Measurements from ENCODE around the gene ZFPM1. TPM values are rescaled to one million over a fixed set of nuclear protein-coding genes. Genes with fewer than 3 reads are reported as not detected.

The ZFPM1 gene
- total RNA-seq, 1 donor from 2014 or later: 5.7 TPM

- TF ChIP-seq, protein P1, sequence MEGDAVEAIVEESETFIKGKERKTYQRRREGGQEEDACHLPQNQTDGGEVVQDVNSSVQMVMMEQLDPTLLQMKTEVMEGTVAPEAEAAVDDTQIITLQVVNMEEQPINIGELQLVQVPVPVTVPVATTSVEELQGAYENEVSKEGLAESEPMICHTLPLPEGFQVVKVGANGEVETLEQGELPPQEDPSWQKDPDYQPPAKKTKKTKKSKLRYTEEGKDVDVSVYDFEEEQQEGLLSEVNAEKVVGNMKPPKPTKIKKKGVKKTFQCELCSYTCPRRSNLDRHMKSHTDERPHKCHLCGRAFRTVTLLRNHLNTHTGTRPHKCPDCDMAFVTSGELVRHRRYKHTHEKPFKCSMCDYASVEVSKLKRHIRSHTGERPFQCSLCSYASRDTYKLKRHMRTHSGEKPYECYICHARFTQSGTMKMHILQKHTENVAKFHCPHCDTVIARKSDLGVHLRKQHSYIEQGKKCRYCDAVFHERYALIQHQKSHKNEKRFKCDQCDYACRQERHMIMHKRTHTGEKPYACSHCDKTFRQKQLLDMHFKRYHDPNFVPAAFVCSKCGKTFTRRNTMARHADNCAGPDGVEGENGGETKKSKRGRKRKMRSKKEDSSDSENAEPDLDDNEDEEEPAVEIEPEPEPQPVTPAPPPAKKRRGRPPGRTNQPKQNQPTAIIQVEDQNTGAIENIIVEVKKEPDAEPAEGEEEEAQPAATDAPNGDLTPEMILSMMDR (IDR thresholded peaks at IDR 0.05): no peak
- no peak overlapping the region for H3K27ac Mint-ChIP-seq (ENCODE audit: unreplicated experiment)
Observed at GRCh38 chr16:88578446-88579313, 125.6 kb downstream of the ZFPM1 start.

GRCh38 chr16:88580371-88580770, 127.3 kb downstream of the ZFPM1 start:
- no peak for DNase-seq (ENCODE audit: extremely low spot score, unreplicated experiment)
- no peaks in the 10 kb centered on the region for H3K27me3 Mint-ChIP-seq (ENCODE audit: unreplicated experiment)
- H3K4me3 Mint-ChIP-seq (ENCODE audit: unreplicated experiment): no peak overlapping the region
- no peaks in the 10 kb centered on the region for H3K4me1 Mint-ChIP-seq (ENCODE audit: unreplicated experiment)
- no peaks in the 10 kb centered on the region for H3K9me3 Mint-ChIP-seq (ENCODE audit: unreplicated experiment)
- no peak overlapping the region for H3K27ac Mint-ChIP-seq (ENCODE audit: unreplicated experiment)
- peaks cover 15% of the 10 kb centered on the region for H3K36me3 Mint-ChIP-seq (ENCODE audit: unreplicated experiment)
- TF ChIP-seq, protein P1 (IDR thresholded peaks at IDR 0.05): no peak

More at GRCh38 chr16:88578446-88579313, 125.6 kb downstream of the ZFPM1 start:
- Mint-ChIP-seq H3K36me3 (ENCODE audit: unreplicated experiment) (peaks cover 17% of the 10 kb centered on the region), H3K27me3 (ENCODE audit: unreplicated experiment) (no peaks in the 10 kb centered on the region), H3K4me1 (ENCODE audit: unreplicated experiment) (no peaks in the 10 kb centered on the region), H3K9me3 (ENCODE audit: unreplicated experiment) (no peaks in the 10 kb centered on the region), H3K4me3 (ENCODE audit: unreplicated experiment) (no peak overlapping the region)
- no peak for DNase-seq (ENCODE audit: extremely low spot score, unreplicated experiment)

GRCh38 chr16:88581033-88581432, 128.0 kb downstream of the ZFPM1 start:
- no peaks in the 10 kb centered on the region for H3K27me3 Mint-ChIP-seq (ENCODE audit: unreplicated experiment)
- no peaks in the 10 kb centered on the region for H3K4me1 Mint-ChIP-seq (ENCODE audit: unreplicated experiment)
- no peaks in the 10 kb centered on the region for H3K9me3 Mint-ChIP-seq (ENCODE audit: unreplicated experiment)
- DNase-seq (ENCODE audit: extremely low spot score, unreplicated experiment): no peak
- H3K27ac Mint-ChIP-seq (ENCODE audit: unreplicated experiment): no peak overlapping the region
- peaks cover 15% of the 10 kb centered on the region for H3K36me3 Mint-ChIP-seq (ENCODE audit: unreplicated experiment)
- no peak overlapping the region for H3K4me3 Mint-ChIP-seq (ENCODE audit: unreplicated experiment)
- TF ChIP-seq, protein P1 (IDR thresholded peaks at IDR 0.05): no peak

DNA sequence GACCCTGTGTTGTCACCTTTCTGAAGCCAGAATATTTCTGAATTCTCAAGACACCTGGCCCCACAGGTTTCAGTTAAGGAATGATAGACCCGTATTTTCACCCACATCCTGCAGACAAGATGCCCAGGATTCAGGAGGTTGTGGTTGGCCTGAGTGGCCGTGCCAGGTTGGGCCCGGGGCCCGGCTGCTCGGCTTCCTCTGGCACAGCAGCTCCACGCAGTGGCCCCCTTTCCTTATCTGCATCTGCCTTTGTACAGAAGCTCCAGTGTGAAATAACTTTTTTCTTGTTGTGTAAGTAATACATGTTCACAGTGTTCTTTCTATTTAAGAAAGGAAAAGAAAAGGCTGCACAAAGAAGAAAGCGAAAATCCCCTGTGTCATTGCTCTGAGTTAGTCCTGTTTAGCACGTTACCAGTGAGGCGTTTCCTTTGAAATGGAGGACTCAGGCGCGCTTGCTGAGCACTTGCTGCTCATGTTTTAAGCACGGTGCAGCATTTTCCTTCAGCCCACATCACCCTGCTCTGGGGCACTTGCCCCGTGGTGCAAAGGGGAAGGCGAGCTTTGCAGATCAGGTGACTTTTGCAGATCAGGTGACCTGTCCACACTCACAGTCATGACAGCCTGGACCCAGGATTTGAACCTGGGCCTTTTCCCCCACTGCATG, 130.0 kb downstream of the ZFPM1 start:
- Mint-ChIP-seq H3K9me3 (ENCODE audit: unreplicated experiment) (no peaks in the 10 kb centered on the region), H3K4me3 (ENCODE audit: unreplicated experiment) (no peak overlapping the region), H3K4me1 (ENCODE audit: unreplicated experiment) (no peaks in the 10 kb centered on the region), H3K27me3 (ENCODE audit: unreplicated experiment) (no peaks in the 10 kb centered on the region), H3K36me3 (ENCODE audit: unreplicated experiment) (peaks cover 21% of the 10 kb centered on the region), H3K27ac (ENCODE audit: unreplicated experiment) (no peak overlapping the region)
- TF ChIP-seq, protein P1 (IDR thresholded peaks at IDR 0.05): no peak
- DNase-seq (ENCODE audit: extremely low spot score, unreplicated experiment): no peak

DNA sequence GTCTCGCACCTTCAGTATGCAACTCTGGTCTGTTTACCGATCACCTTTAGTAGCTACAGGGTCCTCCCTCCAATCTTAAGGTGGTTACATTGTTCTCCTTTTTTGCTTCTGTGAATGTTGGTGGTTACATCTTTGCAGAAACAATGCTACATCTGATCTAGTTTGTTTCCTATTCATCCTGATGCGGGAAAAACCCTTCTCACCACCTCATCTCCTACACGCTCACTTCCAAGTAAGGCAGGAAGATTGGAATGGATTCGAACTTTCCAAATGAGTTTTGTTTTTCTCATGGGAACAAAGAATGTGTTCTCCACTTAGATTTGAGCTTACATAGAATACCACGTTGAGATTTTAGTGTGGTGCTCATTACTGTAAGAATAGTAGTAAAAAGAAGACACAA, 131.6 kb downstream of the ZFPM1 start:
- H3K36me3 Mint-ChIP-seq (ENCODE audit: unreplicated experiment): peaks cover 29% of the 10 kb centered on the region
- no peak for DNase-seq (ENCODE audit: extremely low spot score, unreplicated experiment)
- no peak overlapping the region for H3K27ac Mint-ChIP-seq (ENCODE audit: unreplicated experiment)
- no peaks in the 10 kb centered on the region for H3K4me1 Mint-ChIP-seq (ENCODE audit: unreplicated experiment)
- TF ChIP-seq, protein P1 (IDR thresholded peaks at IDR 0.05): no peak
- no peak overlapping the region for H3K4me3 Mint-ChIP-seq (ENCODE audit: unreplicated experiment)
- no peaks in the 10 kb centered on the region for H3K9me3 Mint-ChIP-seq (ENCODE audit: unreplicated experiment)
- H3K27me3 Mint-ChIP-seq (ENCODE audit: unreplicated experiment): no peaks in the 10 kb centered on the region

All from osteocyte (in vitro differentiated cells).